Activated T-cell treated with anti-CD3 and anti-CD28 coated beads for 48 hours (primary cell): ENCODE measurements around the gene DUSP14.
"Not testable (repeated sequence)": the region's sequence is repeated elsewhere in the genome, so short reads cannot be mapped to it uniquely, and the experiment has no call there.

Experiments
- DNase-seq: peaks from one replicate; pipeline ENCODE4 v3.0.0-alpha.2; 2020; ENCODE audit warnings: low read depth

The DUSP14 gene

DNA sequence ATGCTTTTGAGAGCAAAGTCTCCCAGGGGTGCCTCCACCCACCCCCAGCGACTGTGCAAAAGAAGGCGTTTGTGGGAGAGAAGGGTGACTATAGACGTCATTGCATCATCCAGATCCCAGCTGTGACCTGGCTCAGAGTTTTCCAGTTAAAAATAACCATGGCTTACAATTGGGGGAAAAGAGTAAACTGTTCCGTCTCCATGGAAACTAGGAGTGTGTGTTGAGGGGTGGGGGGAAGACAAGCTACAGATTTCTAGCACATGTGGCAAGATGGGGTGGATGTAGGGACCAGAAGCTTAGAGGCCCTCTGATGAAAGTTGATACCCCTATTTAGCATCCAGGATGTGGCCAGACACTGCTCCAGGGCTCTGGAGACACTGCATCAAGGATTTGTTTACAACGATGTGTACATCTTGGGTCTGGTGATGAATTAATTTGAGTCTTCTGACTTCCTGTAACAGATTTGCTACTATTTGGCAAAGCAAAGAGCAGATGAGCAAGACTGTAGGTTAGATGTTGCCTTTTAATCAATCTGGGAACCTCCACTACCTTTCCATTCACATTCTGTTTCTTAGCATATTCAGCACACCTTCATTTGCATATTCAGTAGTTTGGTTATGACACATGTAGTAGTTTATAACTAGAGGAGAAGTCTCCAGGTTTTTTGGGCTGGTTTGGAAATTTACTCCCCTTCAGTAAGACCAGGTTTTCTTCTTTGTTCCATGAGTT lies 6.2 kb upstream of the DUSP14 start:
- DNase-seq: no peak

- DNase-seq: no peak
These were observed 3.6 kb upstream of the DUSP14 start for GRCh38 chr17:37485938-37486570.

DNA sequence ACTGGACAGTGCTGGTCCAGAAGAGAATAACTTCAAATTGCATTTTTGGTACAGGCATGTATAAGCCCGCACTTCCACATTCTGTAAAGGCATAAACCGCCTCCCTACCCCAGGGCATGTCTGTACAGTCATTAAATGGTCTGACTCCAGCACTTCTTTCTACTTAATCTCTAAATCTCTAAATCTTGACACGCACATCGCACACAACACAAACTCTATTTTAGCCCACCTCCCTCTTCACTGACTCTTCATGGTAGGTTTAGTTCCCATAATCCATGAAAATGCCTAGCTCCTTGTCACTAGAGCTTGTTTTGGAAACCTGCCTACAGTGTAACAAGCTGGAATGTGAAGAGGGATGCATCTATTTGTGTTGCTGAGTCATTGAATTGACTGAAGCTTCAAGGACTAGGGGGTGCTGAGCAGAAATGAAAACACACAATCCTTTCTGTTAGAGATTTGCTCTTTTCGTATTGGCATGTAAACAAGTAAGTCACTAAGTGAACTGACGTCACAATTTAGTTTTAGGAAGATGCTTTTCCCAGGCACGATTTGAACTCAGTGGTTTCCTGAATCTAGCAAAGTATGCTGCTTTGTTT lies 1.6 kb upstream of the DUSP14 start:
- DNase-seq: no peak

GRCh38 chr17:37488607-37489196 lies 989 bp upstream of the DUSP14 start:
- peak; percentile 52 for DNase-seq

DNA sequence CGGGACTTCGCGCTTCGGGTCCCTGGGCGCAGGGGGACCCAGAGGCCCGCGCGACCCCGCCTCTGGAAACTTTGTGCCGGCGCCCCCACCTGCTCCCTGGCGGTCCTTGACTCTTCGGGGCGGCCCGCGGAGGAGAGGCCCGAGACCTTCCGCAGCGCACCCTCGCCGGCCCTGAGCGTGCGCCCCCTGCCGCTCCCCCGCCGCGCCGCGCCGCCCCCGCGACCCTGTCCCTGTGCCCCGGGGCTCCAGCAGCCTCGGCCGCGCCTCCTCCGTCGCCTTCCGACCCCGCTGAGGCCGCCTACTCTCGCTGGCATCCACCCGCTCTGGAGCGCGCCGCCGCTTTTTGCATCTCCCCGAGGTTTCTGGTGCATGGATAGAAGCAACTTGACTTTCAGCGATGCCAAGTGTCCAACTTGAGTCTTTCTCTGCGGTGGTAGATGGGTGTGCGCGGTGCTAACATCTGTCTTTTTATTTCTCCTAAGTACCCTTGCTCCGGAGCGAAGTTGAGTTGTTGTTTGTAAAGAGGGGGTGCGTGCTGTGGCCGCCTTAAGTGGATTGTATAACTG lies 414 bp downstream of the DUSP14 start:
- DNase-seq: peak; percentile 81

GRCh38 chr17:37490638-37491614 lies 1.2 kb downstream of the DUSP14 start:
- no peak for DNase-seq

DNA sequence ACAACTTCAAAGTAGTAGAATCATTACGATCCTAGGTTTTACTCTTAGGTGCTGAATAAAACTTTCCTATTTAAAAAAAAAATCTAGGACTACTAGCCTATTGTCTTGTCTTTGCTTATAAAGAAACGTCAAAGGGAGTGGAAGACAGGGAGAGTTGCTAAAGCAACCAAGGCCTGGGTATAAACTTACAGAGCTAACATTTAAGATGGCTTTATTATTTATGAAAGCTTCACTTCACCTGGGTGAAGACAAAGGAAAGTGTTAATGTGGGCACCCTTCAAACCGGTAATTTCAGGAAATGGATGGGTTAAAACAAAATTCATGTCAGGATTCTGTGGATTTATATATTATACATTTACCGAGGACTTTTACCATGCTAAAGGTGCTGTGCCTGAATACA lies 2.5 kb downstream of the DUSP14 start:
- no peak for DNase-seq

GRCh38 chr17:37493249-37494027 lies 3.7 kb downstream of the DUSP14 start:
- DNase-seq: no peak

GRCh38 chr17:37494401-37494831 lies 4.7 kb downstream of the DUSP14 start:
- DNase-seq: no peak

GRCh38 chr17:37494971-37495370 lies 5.3 kb downstream of the DUSP14 start:
- no peak for DNase-seq

DNA sequence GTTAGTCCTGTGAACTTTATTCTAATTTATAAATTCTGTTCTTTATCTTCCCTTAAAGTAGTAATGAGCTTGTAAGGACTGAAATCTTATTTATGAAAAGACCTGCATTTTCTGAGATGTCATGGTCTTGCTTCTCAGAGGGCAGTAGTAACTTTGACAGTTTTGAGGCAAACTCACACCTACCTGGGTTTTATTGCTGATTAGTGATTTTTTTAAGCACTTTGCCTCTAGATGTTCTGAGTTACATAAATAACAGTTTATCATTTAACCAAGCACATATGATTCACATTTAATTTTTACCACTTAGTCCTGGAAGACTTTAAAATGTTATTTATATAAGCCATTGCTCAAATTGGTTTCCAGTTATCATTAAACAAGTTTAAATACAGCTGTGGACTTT lies 10.7 kb downstream of the DUSP14 start:
- DNase-seq: no peak

DNA sequence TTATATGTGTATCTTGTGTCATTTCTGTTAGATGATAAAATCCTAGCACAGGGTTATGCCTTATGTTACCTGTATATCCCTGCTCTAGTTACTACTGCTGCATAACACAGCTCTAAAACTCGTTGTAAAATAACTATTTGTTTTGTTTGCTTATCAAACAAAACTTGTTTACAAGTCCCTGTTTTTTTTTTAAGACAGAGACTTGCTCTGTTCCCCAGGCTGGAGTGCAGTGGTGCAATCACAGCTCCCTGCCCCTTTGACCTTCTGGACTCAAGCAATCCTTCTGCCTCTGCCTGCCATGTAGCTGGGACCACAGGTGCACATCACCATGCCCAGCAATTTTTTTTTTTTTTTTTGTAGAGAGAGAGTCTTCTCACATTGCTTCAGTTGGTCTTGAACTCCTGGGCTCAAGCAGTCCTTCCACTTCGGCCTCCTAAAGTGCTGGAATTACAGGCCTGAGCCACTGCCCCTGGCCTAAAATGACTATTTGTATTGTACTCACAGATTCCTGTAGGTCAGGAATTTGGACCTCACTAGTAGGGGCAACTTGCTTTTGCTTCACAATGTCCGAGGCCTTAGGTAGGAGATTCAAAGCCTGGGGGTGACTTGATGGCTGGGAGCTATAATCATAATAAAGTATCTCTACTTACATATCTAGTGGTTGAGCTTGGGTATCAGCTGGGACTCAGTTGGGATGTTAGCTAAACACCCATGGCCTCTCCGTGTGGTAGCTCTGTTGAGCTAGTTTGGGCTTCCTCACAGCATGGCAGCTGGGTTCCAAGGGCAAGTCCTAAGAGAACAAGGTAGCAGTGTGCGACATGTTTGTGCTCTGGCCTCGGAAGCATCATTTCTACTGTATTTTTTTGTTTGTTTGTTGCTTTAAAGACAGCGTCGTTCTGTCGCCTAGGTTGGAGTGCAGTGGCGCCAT lies 12.6 kb downstream of the DUSP14 start:
- DNase-seq: no peak

- no peak for DNase-seq
These were observed 13.5 kb downstream of the DUSP14 start for GRCh38 chr17:37503148-37503547.

- no peak for DNase-seq
These were observed 15.6 kb downstream of the DUSP14 start for GRCh38 chr17:37505333-37505732.

GRCh38 chr17:37506678-37507077 lies 17.0 kb downstream of the DUSP14 start:
- peak; percentile 7 for DNase-seq

DNA sequence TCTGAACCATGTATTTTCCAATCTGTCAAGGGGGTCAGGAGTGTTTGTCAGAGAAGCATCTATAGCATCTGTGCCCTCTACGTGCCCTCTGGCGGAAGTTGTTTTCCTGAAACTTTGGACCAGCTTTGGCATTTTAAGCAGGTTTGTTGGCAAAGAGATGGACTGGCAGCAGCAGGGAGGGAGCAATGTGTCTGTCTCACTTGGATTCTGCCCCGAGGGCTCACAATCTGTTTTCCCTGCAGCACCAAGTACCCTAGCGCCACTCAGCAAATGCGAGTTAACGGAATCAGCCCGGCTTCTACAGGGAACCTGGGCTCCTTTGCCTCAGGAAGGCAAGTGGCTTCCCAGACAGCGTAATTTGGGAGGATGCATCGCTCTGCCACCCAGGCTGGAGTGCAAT lies 17.4 kb downstream of the DUSP14 start:
- DNase-seq: no peak

DNA sequence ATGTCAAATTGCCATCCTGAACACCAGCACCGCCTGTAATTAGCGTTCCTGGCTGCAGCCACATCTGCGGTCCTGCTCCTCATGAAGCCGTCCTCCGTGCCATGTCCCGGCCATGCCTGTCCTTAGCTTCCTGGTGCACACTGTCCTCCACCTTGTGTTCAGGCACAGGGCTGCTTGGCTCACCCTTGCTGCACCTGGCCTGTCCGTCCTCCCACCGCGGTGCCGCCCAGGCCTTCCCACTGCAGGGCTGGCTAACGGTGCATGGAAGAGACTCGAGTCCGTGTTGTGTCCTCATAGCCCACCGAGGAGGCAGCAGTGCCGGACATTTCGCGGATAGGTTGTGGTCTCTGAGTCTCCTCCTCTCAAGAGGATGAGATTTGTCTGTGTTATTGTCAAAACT lies 20.4 kb downstream of the DUSP14 start:
- DNase-seq: no peak

- DNase-seq: not testable (repeated sequence)
These were observed 22.0 kb downstream of the DUSP14 start for GRCh38 chr17:37511642-37512041.

GRCh38 chr17:37512442-37513068 lies 22.9 kb downstream of the DUSP14 start:
- no peak for DNase-seq
